Activated CD4-positive, alpha-beta T cell treated with anti-CD3 and anti-CD28 coated beads, Interleukin-2, amount 50 U/mL, for 16 hours (primary cell): Measurements from ENCODE around the gene STARD10.

Experiments used
- DNase-seq: peaks from one replicate; pipeline ENCODE4 v3.0.0-alpha.2; 2020

Gene STARD10

DNA sequence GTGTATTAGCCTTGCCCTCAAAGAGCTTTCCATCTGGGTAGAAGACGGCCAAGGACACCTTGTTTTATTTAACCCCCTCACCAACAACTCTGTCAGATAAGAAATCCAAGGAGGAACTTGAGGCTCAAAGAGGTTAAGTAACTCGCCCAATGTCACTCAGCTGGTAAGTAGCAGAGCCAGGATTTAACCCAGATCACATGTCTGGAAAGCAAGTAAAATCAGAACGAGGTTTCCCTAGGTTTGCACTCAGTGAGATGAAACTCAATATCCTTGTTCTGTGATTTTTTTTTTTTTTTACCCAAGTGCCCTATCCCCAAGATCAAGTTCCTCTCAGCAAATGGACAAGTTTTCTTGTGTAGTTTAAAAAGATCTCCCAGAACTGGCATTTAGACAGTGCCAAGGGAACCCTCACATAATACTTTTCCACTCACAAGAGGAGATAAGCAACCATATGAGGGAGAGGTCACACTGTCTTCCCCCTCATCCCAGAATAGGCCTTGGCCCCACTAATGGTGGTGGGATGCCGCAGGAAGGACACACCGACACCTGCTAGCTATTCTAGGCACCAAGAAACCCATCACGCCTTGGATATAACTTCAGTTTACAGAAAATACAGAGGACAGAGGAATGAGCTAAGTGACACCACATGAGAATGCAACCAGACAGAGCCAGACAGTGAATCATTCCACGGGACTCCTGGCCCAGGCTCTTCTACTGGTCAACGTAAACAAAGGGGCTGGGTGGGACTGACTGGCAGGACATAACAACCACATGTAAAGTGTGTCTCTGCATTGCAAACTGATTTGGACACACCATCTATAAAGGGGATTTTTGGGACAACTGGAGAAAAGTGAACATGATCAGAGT is 33.1 kb downstream of the STARD10 start:
- no peak for DNase-seq

DNA sequence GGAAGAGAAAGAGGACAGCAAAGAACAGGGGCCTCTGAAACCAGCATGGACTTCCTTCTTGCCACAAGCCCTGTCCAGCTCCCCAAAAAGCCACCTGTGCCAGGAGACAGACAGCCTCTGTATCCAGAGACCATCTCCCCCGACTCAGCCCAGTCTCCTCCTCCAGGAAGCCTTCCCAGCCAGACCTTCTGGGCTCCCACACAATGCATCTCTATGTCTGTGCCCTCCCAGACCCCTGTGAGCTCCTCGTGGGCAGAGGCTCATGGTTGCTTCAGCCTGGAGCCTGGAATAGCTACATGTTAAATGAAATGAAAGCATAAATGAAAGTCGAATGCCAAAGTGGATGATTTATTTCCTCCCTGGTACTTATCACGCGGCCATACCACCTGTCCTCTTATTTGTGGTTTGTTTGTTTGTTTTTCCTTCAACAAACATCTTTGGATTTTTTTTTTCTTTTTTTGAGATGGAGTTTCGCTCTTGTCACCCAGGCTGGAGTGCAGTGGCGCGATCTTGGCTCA is 34.3 kb downstream of the STARD10 start:
- no peak for DNase-seq

DNA sequence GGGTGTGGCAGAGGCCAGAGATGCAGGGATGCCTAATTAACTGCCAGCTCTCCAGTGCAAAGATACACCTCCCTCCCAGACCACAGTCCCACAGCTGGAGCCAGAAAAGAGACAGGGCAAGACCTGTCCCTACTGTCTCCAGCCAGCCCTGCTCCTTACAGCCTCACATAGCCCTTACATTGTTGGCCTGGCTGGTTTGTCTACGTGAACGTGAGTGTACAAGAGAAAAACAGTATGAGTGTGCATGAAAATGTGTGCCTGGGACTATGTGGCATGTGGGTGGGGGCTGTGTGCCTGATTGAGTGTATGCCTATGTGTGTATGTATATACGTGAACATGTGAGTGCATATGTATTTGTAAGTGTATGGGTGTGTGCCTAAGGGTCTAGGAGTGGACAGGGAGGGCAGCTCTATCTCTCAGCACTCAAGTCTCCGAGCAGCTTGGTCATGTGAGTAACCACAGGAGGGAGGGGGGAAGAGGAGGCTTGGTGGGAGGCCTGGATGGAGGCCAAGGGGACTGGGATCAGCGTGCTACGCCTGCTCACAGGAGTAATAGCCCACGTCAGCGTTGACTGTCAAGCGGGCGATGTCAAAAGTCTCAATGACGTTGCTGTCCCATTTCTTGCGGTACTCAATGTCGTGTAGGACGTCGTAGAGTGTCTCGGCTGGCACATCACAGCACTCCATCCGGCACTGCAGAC is 35.0 kb downstream of the STARD10 start:
- no peak for DNase-seq

DNA sequence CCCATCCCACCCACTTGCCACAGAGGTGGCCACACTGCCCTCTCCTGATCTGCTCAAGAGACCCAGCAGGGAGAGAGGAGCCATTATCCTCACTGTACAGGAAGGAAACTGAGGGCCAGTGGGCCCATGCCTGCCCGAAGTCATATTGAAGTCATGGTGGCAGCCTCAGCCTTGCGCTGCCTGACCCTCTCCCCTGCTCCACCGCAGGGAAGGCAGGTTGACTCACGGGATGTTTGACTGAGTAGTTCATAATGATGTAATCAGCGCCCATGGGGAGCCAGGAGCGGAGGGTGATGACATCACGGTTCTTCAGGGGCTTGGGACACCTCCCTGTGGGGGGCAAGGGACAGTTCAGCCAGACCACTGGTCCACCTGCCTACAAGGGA is 35.5 kb downstream of the STARD10 start:
- no peak for DNase-seq

DNA sequence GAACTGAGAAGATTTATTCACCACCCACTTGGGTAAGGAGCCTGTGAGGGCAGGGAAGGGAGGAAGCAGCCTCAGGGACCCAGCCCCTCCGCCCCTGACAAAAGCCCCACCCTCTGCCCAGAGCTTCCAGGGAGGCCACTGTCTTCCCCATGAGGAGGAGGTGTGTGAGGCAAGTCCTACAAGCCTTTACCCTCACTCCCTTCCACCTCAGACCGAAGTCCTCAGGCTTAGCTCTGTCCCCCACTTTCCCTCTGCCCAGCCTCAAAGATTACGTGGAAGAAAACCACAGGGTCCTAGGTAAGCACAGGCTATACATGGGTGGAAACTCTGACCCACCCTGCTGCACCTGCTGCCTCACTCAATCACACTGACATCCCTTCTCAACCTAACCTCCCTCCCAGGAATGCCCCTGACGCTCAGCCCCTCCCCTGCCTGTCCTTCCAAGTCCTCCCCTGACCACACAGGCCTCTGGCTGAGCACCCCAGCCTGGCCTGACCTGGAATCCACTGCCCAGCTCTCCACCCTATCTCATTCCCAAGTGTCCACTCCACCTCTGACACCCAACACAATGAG is 38.0 kb downstream of the STARD10 start:
- DNase-seq = no peak

DNA sequence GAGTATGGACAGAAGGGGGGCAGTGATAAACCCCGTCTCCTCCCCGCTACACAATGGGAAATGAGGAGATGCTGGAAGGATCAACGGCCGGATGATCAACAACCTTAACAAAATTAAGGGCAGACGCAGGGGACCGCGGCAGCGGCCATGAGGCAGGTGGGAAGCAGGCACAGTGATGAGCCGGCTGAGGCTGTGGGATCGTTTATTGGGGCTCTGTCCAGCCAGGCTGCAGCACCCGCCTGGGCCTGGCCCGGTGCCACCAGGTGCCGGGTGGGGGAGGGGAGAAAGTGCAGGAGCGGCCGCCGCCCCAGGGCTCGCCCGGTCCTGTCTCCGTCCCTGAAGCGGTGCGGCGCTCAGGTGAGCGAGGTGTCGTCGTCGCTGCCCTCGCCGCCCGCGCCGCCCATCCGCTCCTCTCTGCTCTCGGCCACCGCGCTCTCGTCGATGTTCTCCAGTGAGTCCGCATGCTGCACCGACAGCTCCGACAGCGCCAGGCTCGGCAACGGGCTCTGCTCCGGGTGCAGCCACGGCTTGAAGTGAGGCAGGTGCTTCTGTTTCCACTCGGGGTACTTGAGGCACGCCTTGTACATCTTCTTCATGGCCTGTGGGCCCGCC is 39.2 kb downstream of the STARD10 start:
- DNase-seq = no peak

DNA sequence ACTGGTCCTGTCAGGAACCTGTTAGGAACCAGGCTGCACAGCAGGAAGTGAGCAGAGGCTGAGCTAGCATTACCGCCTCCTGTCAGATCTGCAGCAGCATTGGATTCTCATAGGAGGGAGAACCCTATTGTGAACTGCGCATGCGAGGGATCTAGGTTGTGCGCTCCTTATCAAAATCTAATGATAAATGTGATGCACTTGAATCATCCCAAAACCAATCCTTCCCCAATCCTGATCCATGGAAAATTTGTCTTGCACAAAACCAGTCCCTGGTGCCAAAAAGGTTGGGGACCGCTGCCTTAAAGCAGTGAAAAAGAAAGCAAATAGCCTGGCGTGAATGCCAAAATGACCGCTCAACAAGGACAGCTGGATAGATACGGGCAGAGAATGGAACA is 39.7 kb downstream of the STARD10 start:
- DNase-seq = no peak

DNA sequence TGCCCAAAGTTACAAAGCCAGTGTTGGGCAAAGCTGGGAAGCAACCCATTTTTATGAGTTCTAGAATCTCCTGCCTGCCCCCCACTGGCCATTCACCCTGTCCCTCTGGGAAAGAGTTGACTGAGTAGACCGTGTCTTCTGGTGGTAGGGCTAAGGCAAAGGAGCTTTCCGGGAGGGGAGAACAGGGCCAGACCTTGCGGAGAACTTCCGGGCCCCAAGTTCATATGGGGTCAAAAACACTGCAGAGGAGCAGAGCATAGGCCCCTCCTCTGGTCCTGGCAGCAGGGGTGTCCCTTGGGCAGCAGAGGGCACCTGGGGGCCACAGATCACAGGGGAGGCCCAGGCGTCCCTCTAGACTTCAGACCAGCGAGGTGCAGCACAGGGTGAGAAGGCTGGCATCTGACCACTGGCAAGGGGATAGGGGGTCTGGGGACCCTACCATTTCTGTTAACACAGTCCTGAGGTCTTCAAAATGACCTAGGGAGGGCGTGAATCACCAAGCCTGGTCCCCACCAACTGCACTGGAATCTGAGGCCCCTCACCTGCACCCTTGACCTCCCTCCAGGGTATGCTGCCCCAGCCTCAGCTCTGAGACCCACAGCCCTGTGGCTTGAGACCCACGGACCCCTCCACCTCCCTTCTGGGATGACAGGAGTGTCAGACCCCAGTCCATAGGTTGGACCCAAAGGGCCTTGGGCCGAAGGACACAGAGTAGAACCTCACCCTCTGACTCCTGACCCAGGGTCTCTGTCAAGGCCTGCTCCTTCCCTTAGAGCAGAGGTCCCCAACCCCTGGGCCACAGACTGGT is 40.3 kb downstream of the STARD10 start:
- no peak for DNase-seq

DNA sequence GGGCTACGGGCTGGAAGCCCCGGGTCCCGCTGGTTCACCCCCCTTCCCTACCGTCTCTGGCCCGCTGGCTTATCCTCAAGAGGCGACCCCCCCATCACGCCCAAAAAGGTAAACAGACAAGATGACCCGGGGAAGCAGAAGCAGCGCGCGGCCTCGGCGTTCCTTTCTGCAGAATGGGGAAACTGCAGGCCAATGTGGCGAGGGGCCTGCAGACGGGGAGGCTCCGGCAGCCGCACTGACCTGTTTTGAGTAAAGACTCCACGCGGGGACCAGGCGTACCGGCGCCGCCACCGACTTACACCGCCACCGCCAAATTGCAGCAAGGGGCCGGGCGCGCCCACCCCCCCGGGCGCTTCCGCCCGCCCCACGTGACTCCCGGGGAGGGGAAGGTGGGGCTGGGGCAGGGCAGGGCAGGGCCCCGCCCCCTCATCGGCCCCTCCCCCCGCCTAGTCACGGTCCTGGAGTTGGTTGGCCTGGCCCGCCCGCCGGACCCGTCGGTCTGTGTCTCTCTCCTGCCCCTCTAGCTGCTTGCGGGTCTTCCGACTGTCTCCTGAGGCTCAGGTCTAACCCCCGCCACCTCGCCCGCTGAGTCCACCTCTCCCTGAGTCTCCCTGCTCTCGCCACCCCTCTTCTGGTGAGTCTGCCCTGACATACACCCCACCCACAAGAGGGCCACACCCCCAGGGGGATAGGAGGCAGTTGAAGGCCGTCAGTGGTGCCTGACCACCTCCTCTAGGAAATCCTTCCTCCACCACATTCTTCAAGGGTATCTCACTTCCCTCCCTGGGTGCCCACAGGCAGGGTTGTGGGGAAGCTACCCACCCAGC is 41.5 kb downstream of the STARD10 start, which contains the start of gene ARAP1:
ARAP1 (minus strand) TSS at position 321 of the 827 bp plus-strand sequence. CDS start 25,280 bp downstream, outside the sequence.
- peak; percentile 72 for DNase-seq

DNA sequence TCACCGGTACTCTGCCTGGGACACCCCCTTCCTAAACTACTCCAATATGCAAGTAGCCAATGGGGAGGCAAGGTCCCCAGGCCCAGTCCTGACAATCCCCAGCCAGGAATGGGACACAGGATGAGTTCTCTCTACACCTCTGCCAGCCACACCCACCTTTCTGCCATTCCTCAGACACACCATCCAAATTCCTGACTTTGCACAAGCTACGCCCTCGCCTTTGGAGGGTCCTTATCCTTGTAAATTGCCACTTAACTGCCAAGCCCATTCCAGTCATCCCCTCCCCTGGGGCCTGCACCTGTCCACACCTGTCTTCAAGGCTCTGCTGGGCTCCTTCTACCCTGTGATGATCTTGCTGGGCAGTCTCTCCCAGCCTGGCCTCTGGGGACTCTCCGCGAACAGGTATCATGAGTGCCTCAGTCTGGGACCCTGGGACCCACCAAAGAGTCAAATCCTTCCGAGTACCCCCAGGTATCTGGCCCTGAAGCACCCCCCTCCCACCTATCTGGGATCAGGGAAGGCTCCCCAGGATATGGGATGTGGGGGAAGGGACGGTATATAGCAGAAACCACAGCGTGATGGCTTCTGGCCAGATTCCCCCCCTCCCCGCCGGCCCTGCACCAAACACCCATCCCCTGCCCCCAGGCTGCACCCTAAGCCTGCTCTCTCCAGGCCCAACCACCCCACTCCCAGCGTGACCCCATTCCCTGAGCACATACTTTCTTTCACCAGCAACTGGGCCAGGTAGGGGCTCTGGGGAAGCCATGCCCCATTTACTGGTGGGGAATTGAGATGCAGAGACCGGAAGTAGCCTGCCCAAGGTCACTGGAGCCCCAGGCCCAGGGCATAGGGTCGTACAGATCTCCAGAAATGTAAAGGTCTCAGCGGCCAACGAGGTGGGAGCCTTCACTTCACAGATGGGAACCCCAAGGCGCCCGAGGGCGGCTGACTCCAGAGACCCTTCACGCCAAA is 42.4 kb downstream of the STARD10 start:
- DNase-seq = no peak

DNA sequence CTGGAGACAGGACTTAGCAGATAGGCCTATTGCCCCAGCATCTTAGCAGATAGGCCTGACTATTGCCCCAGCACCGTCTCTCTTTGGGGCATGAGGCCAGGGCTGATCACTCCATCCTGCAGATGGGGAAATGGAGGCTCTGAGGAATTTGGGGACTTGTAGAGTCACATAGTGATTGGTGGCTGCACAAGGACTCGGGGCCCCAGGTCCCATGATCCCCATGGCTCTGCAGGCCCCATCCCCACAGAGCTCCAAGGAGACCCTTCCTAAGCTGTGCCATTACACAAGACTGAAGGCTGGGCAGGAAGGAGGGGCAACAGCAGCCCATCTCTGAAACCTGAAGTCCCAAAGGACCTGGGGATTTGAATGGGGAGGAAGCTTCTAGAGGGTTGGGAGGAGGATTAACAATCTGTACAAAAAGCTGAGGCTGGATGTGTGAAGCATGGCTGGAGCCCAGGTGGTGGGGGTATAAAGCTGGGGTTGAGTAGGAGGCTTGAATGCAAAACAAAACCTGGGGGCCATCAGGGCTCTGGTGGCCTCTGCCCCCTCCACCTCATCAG is 43.2 kb downstream of the STARD10 start:
- no peak for DNase-seq

DNA sequence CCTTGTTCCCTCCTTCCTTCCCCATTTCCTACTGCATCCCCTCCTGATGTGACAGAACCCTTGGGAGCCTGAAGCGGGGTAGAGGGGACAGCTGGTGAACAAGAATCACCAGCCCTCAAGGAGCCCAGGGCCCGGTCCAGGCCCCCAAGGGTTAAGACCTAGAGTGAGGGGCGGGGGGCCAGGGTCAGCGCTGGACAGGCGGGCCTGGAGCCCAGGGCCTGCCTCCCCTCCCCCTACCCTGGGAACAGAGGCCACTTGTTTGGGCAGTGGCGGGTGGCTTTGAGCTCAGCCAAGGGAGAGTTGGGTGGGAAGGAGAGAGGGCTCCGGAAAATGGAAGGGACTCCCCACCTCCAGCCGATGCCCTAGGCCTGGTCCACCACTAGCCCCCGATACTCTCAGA is 43.8 kb downstream of the STARD10 start:
- DNase-seq = no peak

DNA sequence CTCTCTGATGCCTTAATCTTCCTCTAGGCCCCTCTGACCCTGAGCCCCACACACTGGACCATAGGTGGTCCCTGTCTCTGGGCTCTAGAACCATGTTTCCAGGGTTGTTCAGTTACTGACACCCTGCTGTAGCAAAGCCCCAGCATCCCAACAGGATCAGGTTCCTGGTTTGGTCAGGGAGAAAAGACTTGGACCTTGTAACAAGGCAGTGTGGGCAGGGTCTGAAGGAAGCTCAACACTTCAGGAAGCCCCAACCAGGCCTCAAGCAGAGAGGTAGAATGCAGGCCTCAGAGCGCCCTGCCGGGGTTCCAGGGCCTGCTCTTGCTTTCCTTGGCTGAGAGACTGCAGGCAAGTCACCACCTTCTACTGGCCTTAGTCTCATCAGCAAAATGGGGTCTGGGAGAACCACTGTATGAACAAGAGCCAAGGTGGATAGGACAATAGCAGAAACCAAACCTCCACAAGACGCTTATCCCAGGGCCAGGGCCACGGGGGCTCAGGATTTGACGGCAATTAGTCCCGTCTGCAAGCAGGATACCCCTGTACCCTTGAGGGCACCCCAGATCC is 46.5 kb downstream of the STARD10 start:
- no peak for DNase-seq

DNA sequence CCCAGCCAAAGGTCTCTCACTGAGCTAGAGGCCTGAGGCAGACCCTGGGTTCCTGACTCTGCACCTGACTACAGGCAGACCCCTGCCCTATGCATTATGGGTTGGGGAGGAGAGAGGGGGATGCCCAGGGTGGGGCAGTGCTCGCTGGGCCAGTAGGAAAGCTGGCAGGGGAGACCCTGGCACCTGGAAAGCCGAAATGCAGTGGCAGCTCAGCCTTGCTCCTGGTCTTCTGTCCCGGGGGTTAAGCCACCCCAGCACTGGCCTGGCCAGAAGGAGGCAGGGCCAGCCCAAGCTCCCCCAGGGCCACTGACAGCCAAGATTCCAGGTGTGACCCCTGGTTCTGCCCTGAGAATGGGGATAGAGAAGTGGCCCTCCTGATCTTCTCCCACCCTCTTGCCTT is 47.0 kb downstream of the STARD10 start:
- no peak for DNase-seq

DNA sequence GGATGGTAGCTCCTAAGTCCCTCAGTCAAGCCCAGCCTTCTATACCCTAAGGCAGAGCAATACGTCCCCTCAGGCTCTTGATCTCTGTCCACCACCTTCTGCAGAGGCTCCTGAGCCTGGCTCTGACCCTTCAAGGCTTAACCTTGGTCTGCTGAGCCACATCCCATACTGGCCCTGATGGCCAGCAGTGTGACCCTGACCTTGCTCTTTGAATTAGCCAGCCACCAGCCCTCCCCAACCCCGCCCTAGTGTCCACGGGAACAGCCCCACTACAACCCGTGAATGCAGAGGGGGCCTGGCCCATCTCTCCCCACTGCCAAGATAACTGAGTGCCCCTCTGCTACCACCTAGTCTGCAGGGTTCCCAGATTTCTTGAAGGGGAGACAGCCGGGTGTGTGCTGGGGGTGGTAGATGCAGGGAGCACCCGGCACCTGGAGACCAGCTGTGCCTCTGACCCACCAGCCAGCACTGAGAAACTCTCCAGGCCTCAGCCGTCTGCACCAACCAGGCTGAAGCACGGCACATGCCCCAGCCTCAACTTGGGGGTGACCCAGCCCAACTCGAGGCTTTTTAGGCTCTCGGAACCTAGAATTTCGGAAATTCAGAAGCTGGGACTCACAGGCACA is 47.8 kb downstream of the STARD10 start:
- DNase-seq = no peak

DNA sequence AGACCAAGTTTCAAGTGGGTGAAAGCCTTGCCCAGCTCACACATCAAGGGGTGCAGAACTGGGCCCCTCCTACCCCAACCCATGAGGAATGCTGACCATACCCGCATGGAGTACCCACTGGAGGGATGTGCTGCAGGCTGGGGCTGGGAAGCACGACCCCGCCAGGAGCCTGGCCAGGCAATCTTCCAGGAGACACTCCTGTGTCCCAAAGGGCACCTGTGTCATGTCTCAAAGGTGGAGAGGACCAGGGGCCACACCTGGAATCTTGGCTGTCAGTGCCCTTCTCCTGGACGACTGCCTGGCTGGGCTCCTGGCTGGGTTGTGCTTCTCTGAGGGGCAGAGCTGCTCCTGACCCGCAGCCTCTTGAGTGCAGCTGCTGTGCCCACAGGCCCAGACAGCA is 48.3 kb downstream of the STARD10 start:
- DNase-seq = no peak

DNA sequence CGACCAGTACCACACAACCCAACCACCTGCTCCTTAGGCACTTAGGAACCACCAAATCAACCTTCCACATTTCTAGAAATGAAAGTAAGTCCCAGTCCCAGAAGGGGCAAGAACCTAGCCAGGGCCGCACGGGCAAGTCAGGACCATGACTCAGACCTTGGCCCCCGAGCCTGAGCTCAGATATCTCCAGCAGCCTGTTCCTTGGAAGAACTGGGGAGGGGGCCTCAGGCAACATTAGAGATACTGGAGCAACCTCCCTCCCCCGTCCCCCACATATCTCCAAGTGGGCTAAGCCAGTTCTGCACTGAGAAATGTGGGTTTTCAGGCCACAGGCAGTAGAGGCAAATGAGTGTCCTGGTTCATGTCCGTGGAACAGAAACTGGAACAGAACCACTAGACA is 49.4 kb downstream of the STARD10 start:
- DNase-seq = no peak

DNA sequence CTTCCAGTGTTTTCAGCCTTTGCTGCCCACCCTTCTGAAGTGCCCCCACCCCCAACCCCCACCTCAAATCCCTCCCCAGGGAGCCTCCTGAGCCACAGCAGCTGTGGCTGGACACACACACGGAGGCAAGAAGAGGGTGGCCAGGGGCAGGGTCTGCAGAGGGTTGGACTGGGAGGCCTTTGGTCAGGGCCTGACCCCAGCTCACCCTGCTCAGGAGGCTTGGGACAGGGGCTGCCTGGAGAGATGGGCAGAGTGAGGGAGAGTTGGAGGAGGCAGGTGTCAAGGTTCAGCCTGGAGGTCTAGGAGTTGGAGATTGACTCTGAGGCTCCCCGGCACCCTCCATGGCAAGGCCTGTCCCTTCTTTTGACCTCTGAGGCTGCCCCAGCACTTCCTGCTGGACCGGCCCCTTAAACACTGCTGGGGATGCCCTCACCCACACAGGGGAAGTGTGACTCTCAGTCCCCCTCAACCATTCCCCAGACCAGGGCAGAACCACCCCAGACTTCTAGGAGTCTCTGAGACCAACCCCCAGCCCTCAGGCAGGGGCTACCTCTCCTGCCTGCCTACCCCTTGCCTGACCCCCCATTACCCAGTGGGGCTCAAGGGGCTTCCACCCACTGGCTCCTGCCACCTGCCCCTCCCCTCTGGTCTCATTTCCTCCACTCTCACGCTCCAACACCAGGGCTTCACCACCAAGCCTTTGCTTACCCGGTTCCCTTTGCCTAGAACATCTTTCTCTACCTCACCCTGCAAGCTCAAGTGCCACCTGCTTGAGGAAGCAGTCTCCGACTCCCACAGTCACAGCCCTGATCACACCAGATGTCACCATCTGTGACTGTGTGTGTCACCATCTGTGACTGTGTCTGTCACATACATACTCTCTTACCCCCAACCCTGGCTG is 50.3 kb downstream of the STARD10 start:
- DNase-seq = no peak
